ENCODE data around the gene IRF4.

IRF4 gene

DNA sequence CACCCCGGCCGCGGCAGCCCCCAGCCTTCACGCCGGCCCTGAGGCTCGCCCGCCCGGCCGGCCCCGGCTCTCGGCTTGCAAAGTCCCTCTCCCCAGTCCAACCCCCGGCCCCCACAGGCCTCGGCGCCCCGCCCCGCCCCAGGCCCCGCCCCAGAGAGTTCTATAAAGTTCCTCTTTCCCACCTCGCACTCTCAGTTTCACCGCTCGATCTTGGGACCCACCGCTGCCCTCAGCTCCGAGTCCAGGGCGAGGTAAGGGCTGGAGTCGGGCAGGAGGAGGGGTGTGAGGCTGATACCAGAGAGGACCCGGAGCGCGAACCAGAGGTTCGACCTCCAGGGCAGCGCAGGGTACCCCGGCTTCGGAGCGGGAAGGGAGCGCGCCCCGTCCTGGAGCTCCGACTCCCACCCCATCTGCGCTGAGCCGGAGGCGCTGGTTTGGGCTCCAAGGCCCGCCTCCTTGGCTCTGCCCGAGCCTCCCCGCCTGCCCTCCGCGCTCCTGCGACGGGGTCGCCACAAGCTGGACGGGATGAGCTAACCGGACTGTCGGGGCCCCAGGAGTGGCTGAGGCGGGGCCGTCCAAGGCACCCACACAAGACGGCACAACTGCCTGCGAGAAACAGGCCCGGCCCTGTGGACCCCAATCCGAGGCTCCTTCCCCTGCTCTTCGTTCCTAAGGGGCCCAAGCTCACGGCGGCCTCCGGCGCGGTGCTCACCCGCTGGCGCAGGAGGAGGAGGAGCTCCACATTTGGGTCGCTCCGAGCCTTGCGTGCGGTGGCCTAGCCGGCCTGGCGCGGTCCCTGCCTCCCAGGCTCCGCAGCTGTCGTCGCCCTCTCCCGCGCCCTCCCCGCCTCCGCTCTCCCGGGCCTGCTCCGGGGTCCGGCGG, at the start of gene IRF4:
IRF4 (plus strand) TSS at position 194 of the 882 bp plus-strand sequence. CDS start 1,401 bp downstream, outside the sequence.
- no peak for DNase-seq

- DNase-seq: no peak
Measured at GRCh38 chr6:341914-342831, 49.4 kb upstream of the IRF4 start.

DNA sequence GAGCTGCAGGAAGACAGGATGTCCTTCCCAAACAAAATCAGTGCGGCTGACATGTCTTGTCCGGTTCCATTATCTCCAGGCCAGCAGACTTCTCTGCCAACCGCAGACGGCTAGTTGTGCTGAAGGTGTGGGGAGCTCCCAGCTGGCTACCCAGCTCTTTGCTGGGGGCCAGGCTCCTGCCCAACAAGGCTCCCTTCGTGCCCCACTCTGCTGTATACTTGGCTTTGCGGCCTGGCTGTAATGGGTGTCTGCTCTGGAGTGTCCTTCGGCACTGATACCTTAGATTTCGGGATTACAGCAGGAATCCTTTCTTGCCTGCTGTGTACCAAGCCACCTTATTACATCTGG, 48.7 kb upstream of the IRF4 start:
- no peak for DNase-seq

GRCh38 chr6:343226-343935, 48.2 kb upstream of the IRF4 start:
- no peak for DNase-seq

DNA sequence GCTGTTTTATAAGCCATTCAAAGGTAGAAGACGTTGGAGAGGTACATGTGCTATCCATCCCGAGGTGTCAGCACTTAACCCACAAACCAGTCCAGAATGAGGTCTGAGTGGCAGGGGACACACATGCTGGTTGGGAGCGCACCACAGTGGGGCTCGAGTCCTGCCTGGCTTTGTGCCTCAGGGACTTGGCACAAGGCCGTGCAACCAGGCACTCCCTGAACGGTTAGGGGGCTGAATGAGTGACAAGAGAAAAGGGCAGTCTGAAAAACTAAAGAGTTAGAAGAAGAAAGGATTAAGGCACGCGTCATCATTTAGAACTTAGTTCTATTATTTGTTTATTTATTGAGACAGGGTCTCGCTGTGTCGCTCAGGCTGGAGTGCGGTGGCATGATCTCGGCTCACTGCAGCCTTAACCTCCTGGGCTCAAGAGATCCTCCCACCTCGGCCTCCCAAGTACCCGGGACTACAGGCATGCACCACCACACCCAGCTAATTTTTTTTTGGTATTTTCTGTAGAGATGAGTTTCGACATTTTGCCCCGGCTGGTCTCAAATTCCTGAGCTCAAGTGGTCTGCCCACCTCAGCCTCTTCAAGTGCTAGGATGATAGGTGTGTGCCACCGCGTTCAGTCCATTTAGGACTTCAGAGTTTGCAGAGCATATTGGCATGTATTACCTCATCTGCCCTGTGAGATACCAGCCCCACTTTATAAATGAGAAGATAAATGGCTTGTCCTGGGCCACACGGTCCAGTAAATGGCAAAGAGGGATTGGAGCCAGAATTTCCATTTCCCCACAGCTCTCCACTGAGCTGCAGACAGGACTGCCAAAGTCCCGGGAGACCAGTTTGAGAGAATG, 47.4 kb upstream of the IRF4 start:
- DNase-seq: no peak

GRCh38 chr6:344816-345340, 46.7 kb upstream of the IRF4 start:
- DNase-seq: no peak

DNA sequence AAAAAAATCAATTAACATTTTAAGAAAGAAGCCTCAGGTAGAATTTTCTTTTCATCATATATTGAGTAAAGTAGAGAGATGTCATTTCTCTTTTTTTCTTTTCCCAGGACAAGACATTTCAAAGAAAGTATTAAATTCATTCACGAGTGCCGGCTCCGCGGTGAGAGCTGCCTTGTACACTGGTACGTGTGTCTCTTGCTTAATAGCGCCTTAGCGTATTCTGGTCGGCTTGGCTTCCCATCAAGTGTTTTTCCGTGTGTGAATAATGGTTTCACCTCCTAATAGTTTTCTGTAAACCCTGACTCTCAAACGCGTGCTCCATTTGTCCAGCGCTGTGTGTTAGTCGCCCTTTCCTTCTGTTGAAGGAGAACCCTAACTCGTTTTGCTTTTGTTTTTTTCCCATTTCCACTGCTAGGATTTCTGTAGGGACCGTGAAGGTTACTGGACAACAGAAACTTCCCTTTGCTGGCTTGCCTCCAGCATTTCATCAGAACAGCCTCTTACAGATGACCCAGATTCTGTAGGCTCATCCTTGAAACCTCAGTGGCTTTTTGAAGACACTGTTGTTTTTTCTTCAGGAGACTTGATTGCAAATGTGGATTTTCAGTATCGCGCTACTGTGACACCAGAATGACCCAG, 45.7 kb upstream of the IRF4 start:
- DNase-seq: no peak

- DNase-seq: no peak
Measured at GRCh38 chr6:346386-347030, 45.0 kb upstream of the IRF4 start.

GRCh38 chr6:347232-347631, 44.3 kb upstream of the IRF4 start:
- DNase-seq: no peak

GRCh38 chr6:347951-348859, 43.3 kb upstream of the IRF4 start:
- no peak for DNase-seq

DNA sequence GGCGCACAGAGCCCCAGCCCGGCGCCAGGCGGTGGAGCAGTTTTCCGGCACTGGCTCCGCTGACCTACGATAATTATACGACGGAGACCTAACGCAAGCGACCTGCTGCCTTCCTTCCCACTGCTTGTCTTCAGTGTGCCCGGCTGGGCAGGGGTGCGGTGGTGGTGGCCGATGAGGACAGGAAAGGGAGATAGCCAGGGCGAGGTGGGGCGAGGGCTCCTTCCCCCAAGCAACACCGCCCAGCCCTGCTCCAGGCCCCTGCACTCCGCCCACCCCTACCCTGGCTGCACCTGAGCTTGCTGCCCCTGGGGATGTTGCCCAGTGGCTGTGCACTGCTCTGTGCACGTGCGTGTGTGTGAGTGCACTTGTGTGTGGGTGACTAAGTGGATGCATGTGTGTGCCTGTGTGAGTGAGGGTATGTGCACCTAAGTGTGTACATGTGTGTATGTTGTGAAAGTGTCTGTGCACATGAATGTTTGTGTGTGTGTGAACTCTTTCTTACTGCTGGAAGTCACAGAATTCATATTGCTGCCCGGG, 42.6 kb upstream of the IRF4 start:
- DNase-seq: no peak

- no peak for DNase-seq
Measured at GRCh38 chr6:349491-349921, 42.0 kb upstream of the IRF4 start.

DNA sequence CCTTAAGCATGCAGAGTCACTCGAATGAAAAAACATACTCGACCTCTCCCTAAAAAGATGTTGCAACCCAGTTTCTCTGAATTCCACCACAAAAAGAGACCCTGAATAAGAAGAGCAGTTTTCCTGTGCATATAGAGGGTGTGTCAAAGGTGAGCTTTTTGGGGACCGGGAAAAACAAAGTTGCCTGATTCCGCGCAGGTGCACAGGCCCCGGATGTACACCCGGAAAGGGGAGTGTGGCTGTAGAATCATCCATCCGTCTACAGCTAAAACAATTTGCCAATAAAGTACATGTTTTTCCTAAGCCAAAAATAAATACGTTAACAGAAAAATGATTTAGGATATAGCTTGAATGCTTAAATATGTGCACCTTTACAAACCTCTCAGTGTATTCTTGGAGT, 41.2 kb upstream of the IRF4 start:
- no peak for DNase-seq

DNA sequence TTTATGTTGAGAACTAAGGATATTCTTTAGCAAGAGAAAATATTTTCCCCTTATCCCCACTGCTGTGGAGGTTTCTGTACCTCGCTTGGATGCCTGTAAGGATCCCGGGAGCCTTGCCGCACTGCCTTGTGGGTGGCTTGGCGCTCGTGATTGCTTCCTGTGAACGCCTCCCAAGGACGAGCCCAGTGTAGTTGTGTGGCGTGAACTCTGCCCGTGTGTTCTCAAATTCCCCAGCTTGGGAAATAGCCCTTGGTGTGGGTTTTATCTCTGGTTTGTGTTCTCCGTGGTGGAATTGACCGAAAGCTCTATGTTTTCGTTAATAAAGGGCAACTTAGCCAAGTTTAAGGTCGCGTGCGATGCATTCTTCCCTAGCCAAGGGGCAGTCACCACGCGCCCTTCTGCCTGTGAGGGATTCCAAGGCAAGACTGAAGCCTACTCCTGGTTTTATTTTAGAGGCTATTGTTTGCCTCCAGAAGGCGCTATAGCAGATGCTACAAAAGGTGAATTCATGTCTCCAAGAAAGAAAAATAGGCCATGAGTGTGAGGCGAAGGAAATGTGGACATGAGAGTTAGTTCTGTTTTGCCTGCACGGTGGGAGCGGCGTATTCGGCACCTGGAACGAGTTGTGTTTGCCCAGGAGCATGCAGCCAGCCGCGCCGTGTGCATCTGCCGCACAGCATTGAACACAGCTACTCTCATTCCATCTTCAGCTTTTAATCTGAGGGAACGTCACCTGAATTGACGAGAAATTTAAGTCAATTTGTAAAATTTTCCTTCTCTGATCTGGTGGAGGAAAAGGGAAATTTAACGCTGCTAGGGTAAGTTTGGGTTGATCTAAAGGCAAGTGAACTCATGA, 40.3 kb upstream of the IRF4 start:
- no peak for DNase-seq

DNA sequence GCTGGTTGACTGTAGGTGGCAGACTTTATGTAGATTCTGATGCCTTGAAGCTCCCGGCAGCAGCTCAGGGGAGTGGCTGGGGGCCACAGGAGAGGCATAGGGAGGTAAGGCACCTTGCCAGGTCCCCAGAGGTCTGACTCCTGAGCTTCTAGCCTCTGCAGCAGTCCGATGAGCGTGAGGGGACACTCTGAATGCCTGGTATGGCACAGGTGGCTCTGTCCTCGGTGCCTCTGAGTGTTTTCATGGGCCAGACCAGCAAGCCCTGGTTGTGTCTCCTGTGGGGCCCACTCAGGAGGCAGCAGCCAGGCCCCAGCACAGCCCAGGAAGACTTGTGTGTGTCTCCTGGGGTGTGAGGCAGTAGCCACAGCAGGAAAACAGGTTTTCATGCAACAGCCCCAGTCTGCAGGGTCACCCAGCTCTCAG, 39.7 kb upstream of the IRF4 start:
- DNase-seq: no peak

DNA sequence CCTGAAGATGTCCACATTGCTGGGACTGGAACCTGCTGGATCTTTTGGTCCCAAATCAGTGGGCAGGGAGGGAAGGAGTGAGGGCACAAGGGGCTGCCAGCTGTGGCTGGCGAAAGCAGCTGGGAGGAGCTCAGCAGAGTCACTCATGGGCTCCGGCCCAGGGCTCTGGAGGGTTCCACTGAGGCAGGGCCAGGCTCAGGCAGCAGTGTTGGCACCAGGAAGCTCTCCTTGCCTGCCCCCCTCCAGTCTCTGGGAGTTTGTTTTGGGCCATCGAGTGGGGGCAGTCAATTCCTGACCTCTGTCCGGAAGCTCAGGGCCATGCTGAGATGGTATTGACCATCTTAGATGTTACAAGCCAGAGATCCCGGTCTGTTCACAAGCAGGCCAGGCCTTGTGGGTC, 39.1 kb upstream of the IRF4 start:
- no peak for DNase-seq

DNA sequence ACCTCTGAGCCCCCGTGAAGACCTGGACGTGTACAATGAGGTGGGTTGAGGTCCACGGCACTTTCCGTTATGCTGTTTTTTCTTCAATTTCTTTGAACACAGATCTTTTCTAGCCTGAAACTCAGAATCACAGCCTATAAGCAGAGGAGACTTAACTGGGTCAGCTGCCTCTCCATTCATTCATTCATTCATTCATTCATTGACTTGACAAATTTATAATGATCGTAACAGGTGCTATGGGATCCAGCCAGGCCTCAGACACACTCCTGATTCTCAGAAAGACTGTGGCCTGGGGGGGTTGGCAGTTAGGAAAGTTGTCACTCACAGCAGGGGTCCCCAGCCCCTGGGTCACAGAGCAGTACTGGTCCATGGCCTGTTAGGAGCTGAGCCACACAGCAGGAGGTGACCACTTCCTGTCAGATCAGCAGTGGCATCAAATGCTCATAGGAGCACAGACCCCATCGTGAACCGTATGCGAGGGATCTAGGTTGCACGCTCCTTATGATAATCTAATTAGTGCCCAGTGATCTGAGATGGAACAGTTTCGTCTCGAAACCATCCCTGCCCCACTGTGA, 38.6 kb upstream of the IRF4 start:
- DNase-seq: no peak

Data from femur (tissue), 1 donor.